Non-pigmented ciliary epithelial cell (primary cell): ENCODE results near the gene GTF3C4.

Experiments used
- DNase-seq: peaks from one replicate; pipeline ENCODE4 v3.0.0-alpha.2; 2010; ENCODE audit warnings: low read depth

Gene GTF3C4

GRCh38 chr9:132732326-132733259 is 62.3 kb downstream of the GTF3C4 start:
- DNase-seq: no peak

- DNase-seq: no peak
Observed at GRCh38 chr9:132733260-132733815, 63.1 kb downstream of the GTF3C4 start.

GRCh38 chr9:132739710-132740310 is 69.5 kb downstream of the GTF3C4 start:
- DNase-seq: no peak

- no peak for DNase-seq
Observed at GRCh38 chr9:132740526-132741309, 70.5 kb downstream of the GTF3C4 start.

- no peak for DNase-seq
Observed at GRCh38 chr9:132742821-132743311, 72.6 kb downstream of the GTF3C4 start.

GRCh38 chr9:132743931-132744479 is 73.7 kb downstream of the GTF3C4 start:
- no peak for DNase-seq
